HepG2 (cell line): Measurements from ENCODE around the gene HINT2. TPM values are rescaled to one million over a fixed set of nuclear protein-coding genes. Genes with fewer than 3 reads are reported as not detected.

Experiments
- ATAC-seq: fragments of 200-7000 bp; cut with Tn5 transposase; 3 replicates; pipeline ENCODE4 v1.9.1; 2020; ENCODE audit warnings: mild to moderate bottlenecking, moderate library complexity
- BruUV-seq: library from RNA; stranded (reverse); fragments of 400-500 nt; replicated peaks from 2 replicates; lab custom pipeline; 2021; lab: Mats Ljungman, UMichigan
- CTCF ChIA-PET: fragments of 300-600 bp; formaldehyde crosslinking; extraction: SDS; loops from one replicate; lab custom pipeline; 2021; ENCODE audit warnings: low total read pairs, inconsistent platforms, low intra/inter-chr PET ratio; lab: Yijun Ruan, JAX
- POLR2A ChIA-PET: fragments of 350-600 bp; sonication (Branson Sonifier 250); formaldehyde crosslinking; loops from one replicate; lab custom pipeline; 2020; ENCODE audit warnings: antibody characterized with exemption, inconsistent platforms; lab: Yijun Ruan, JAX
- DNase-seq: peaks from one replicate; pipeline ENCODE4 v3.0.0-alpha.2; 2015; ENCODE audit warnings: low spot score
- FAIRE-seq: peaks from 3 replicates; lab custom pipeline; 2011; peaks lifted over from hg19 to GRCh38; lab: Jason Lieb, UNC
- H2AFZ ChIP-seq: one replicate; pipeline ENCODE4 v1.6.1; 2011; ENCODE audit warnings: low read length, inconsistent platforms
- H3K27ac ChIP-seq: fragments of 300-600 bp; 3 replicates; pipeline ENCODE4 v1.8.0; 2011; ENCODE audit warnings: mixed run types, mild to moderate bottlenecking, mixed read lengths, low read length, inconsistent platforms; ENCODE audit not compliant: insufficient read depth; ENCODE audit errors: extremely low read length
- H3K27me3 ChIP-seq, 2 experiments: fragments of 200-600 bp in 1 of 2; 2 replicates in 1 of 2; 3 replicates in 1 of 2; pipeline versions ENCODE4 v1.6.0 to v1.8.0; 2011; ENCODE audit warnings: low read length in 2 of 2, mild to moderate bottlenecking in 2 of 2, moderate library complexity in 2 of 2, inconsistent platforms in 1 of 2; ENCODE audit not compliant: insufficient read depth in 2 of 2, control insufficient read depth in 1 of 2
- H3K36me3 ChIP-seq, 2 experiments: fragments of 200-600 bp in 1 of 2; replicated peaks in 1 of 2; 2 replicates in 1 of 2; 3 replicates in 1 of 2; pipeline versions ENCODE4 v1.5.1 to v1.8.0; 2011; ENCODE audit warnings: low read length in 2 of 2, inconsistent platforms in 1 of 2; ENCODE audit not compliant: insufficient read depth in 2 of 2, control insufficient read depth in 1 of 2
- H3K4me1 ChIP-seq: 2 replicates; pipeline ENCODE4 v1.5.1; 2012; ENCODE audit warnings: low read length, inconsistent platforms; ENCODE audit not compliant: insufficient read depth
- H3K4me2 ChIP-seq: 2 replicates; pipeline ENCODE4 v1.6.0; 2011; ENCODE audit warnings: low read depth, low read length, inconsistent platforms
- H3K4me3 ChIP-seq, 3 experiments: fragments of 200-600 bp in 1 of 3; sonication (generic), shearing (Covaris generic) in 1 of 3; replicated peaks in 1 of 3; 2 replicates each; pipeline ENCODE4 v1.5.1; 2011 to 2016; ENCODE audit warnings: low read length in 3 of 3, inconsistent platforms in 2 of 3, low read depth in 2 of 3, mild to moderate bottlenecking in 2 of 3, control low read depth in 1 of 3, mixed read lengths in 1 of 3; ENCODE audit not compliant: insufficient read depth in 1 of 3
- H3K79me2 ChIP-seq: one replicate; pipeline ENCODE4 v1.6.1; 2011; ENCODE audit warnings: low read length, inconsistent platforms; ENCODE audit not compliant: insufficient read depth
- H3K9ac ChIP-seq: 2 replicates; pipeline ENCODE4 v1.6.0; 2011; ENCODE audit warnings: mild to moderate bottlenecking, low read depth, low read length, inconsistent platforms; ENCODE audit not compliant: insufficient read depth
- H3K9me3 ChIP-seq: 2 replicates; pipeline ENCODE4 v1.5.1; 2012; ENCODE audit warnings: mild to moderate bottlenecking, low read length
- H4K20me1 ChIP-seq: 2 replicates; pipeline ENCODE4 v1.6.0; 2011; ENCODE audit warnings: inconsistent platforms, mild to moderate bottlenecking, low read length, moderate library complexity; ENCODE audit not compliant: insufficient read depth
- HDAC1 ChIP-seq: sonication (generic); formaldehyde crosslinking; IDR thresholded peaks from 2 replicates; pipeline ENCODE4 v1.5.1; 2020; ENCODE audit warnings: mild to moderate bottlenecking, missing genetic modification reagents
- MATR3 ChIP-seq: sonication (generic); formaldehyde crosslinking; IDR thresholded peaks from 2 replicates; pipeline ENCODE4 v1.4.0; 2020; ENCODE audit warnings: missing genetic modification reagents
- MEF2D ChIP-seq: sonication (generic); formaldehyde crosslinking; IDR thresholded peaks from 2 replicates; pipeline ENCODE4 v1.5.1; 2020; ENCODE audit warnings: mild to moderate bottlenecking, missing genetic modification reagents
- MTA1 ChIP-seq: sonication (generic); formaldehyde crosslinking; IDR thresholded peaks from 2 replicates; pipeline ENCODE4 v1.4.0; 2020; ENCODE audit warnings: missing genetic modification reagents, mild to moderate bottlenecking, borderline replicate concordance
- NONO ChIP-seq, 2 experiments: fragments of 450-650 bp in 1 of 2; sonication (generic) in 1 of 2; formaldehyde crosslinking in 1 of 2; IDR thresholded peaks in 1 of 2; conservative IDR thresholded peaks in 1 of 2; 2 replicates each; pipeline versions ENCODE4 v1.6.1 to v1.8.0; 2017 to 2022; ENCODE audit warnings: mild to moderate bottlenecking in 1 of 2, missing genetic modification reagents in 1 of 2, moderate library complexity in 1 of 2
- NR2C2 ChIP-seq: sonication (generic); formaldehyde crosslinking; IDR thresholded peaks from 2 replicates; pipeline ENCODE4 v1.4.0; 2020; ENCODE audit warnings: missing genetic modification reagents, mild to moderate bottlenecking, moderate library complexity, borderline replicate concordance
- PITX1 ChIP-seq: sonication (generic); formaldehyde crosslinking; IDR thresholded peaks from 2 replicates; pipeline ENCODE4 v1.5.1; 2020; ENCODE audit warnings: mild to moderate bottlenecking, missing genetic modification reagents
- ZMYM3 ChIP-seq: sonication (generic); formaldehyde crosslinking; IDR thresholded peaks from 2 replicates; pipeline ENCODE4 v1.5.1; 2020; ENCODE audit warnings: mild to moderate bottlenecking, missing genetic modification reagents
- ZNF569 ChIP-seq: sonication (generic); formaldehyde crosslinking; IDR thresholded peaks from 2 replicates; pipeline ENCODE4 v1.5.0; 2020; ENCODE audit warnings: mild to moderate bottlenecking, missing genetic modification reagents, moderate library complexity, borderline replicate concordance
- ZNF598 ChIP-seq: sonication (generic); formaldehyde crosslinking; IDR thresholded peaks from 2 replicates; pipeline ENCODE4 v1.5.1; 2020; ENCODE audit warnings: mild to moderate bottlenecking, missing genetic modification reagents, borderline replicate concordance
- WGBS: methylation state at CpG from one replicate; pipeline ENCODE4 v1.1.6; 2017; ENCODE audit warnings: low lambda C conversion rate; 5-methylcytosine and 5-hydroxymethylcytosine counted together
- in situ Hi-C: cut with HindIII; loops from 2 replicates; pipeline ENCODE4 v1.10.0; 2017; ENCODE audit warnings: low pct_unique_long_range_greater_than_20kb; ENCODE audit not compliant: extremely low pct_ligation_motif_present
- intact Hi-C: fragments of 100-400 bp; cut with micrococcal nuclease; formaldehyde crosslinking; loops from one replicate; pipeline ENCODE4 v1.10.0; 2022; ENCODE audit not compliant: unreplicated experiment
- polyA plus RNA-seq, 8 experiments: library from polyadenylated mRNA; depleted of rRNA in 3 of 8; stranded (reverse) in 7 of 8; unstranded in 1 of 8; fragments of >200 nt; fragmentation: Illumina TruSeq in 4 of 8; extraction: Trizol in 4 of 8; gene quantifications; 2 replicates each; pipeline versions ENCODE4 v1.2.1 to v1.2.3, GENCODE V29; 2011 to 2016; ENCODE audit warnings: low read depth in 4 of 8, missing spikeins in 1 of 8, mixed read lengths in 1 of 8; ENCODE audit not compliant: insufficient read depth in 1 of 8
- total RNA-seq, 5 experiments: library from RNA; depleted of rRNA; stranded (reverse); fragments of >200 nt; fragmentation: Illumina TruSeq; extraction: Trizol; gene quantifications; 2 replicates each; pipeline ENCODE4 v1.2.3, GENCODE V29; 2016; ENCODE audit warnings: low read depth in 1 of 5
- TF ChIP-seq, protein P1 (sequence below): fragments of 450-650 bp; IDR thresholded peaks from 2 replicates; pipeline ENCODE4 v1.6.1; 2016
- TF ChIP-seq, protein P2 (sequence below): sonication (generic); formaldehyde crosslinking; IDR thresholded peaks from 2 replicates; pipeline ENCODE4 v1.9.0; 2022; ENCODE audit warnings: missing genetic modification reagents, mild to moderate bottlenecking, borderline replicate concordance

Gene HINT2
- total and polyA plus RNA-seq, 2 of the 13 experiments (the other 11 are each of a cell fraction or from before 2014, with no cell fraction given) = 37.9 to 56.2 TPM

DNA sequence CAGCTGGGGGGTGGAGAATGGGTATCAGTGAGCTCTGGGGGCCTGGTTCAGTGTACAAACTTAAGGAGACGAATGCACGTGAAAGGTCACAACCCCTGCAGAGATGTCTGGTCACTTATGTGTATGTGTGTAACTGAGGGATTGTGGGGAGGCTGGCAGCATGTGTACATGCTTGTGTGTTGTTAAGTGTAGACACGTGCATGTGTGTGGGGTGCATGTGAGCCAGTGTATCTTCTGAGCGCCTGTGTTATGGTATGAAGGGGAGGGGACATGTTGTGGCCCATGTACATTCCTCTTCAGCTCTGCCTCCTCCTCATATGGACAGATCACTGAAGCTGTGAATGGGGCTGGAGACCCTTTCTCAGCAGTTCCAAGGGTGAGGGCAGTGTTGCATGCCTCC, 16.2 kb upstream of the HINT2 start:
- CTCF ChIA-PET = no interaction called here
- DNase-seq = no peak
- POLR2A ChIA-PET = no interaction called here
- in situ Hi-C loops (no loop called here), intact Hi-C loops (no loop called here)
- Histone ChIP-seq H3K27ac (no peak overlapping the region), H3K9ac (no peak overlapping the region), H4K20me1 (no peaks in the 10 kb centered on the region), H3K4me2 (no peak overlapping the region), H2AFZ (no peak overlapping the region), H3K36me3 (no peaks in the 10 kb centered on the region), H3K4me3 (no peak overlapping the region), H3K4me1 (peaks cover 62% of the 10 kb centered on the region), H3K79me2 (no peaks in the 10 kb centered on the region), H3K27me3 (no peaks in the 10 kb centered on the region), H3K9me3 (no peaks in the 10 kb centered on the region)
- WGBS = 53% methylated on average over 2 of the region's 4 CpGs
- FAIRE-seq = no peak
- TF ChIP-seq, protein P1, sequence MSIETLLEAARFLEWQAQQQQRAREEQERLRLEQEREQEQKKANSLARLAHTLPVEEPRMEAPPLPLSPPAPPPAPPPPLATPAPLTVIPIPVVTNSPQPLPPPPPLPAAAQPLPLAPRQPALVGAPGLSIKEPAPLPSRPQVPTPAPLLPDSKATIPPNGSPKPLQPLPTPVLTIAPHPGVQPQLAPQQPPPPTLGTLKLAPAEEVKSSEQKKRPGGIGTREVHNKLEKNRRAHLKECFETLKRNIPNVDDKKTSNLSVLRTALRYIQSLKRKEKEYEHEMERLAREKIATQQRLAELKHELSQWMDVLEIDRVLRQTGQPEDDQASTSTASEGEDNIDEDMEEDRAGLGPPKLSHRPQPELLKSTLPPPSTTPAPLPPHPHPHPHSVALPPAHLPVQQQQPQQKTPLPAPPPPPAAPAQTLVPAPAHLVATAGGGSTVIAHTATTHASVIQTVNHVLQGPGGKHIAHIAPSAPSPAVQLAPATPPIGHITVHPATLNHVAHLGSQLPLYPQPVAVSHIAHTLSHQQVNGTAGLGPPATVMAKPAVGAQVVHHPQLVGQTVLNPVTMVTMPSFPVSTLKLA = peak; percentile 85
- TF ChIP-seq MATR3 (CRISPR knock-in tag) = no peak
- no TSS peak for BruUV-seq
- no peak for ATAC-seq

DNA sequence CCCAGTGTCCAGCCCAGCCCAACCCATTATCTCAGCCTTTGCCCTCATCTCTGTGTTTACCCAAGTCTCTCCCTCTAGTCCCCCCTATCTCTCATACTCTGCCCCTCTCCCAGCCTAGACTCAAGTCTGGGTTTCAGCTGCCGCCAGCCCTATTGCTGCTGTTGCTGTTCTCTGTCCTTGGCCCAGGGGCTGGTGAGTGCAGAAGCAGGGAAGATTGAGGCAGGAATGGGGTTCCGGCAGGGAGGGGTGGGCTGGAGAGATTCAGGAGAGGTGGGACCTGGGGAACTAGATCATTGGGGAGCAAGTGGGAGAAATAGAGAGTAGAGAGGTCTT, 14.9 kb upstream of the HINT2 start:
- no peaks in the 10 kb centered on the region for H3K9me3 ChIP-seq
- H3K79me2 ChIP-seq = no peaks in the 10 kb centered on the region
- CTCF ChIA-PET = no interaction called here
- peak; percentile 11; the same call in 2 of the 3 replicates for ATAC-seq
- peaks cover 50% of the 10 kb centered on the region for H3K4me1 ChIP-seq
- H4K20me1 ChIP-seq = no peaks in the 10 kb centered on the region
- H3K27me3 ChIP-seq = no peaks in the 10 kb centered on the region
- no peaks in the 10 kb centered on the region for H3K36me3 ChIP-seq
- peak overlapping the region; percentile 58 for H3K9ac ChIP-seq
- peak; percentile 37 for FAIRE-seq
- peak overlapping the region; percentile 44 for H3K27ac ChIP-seq
- POLR2A ChIA-PET = interaction anchor here (2.3 kb wide), 1 partner anchor 16 kb away, joined by 15 read pairs; the partner anchor contains the start of gene HINT2
- WGBS = 13% methylated on average over 2 of the region's 2 CpGs
- H2AFZ ChIP-seq = no peak overlapping the region
- DNase-seq = peak; percentile 22
- peak overlapping the region; percentile 90 for H3K4me2 ChIP-seq
- in situ Hi-C loops (loop anchor here (5.0 kb wide), 1 partner anchor 53 kb away; no protein-coding TSS in a partner anchor), intact Hi-C loops (loop anchor here (1.0 to 5.0 kb wide), 2 partner anchors 14 to 97 kb away; partner anchors contain the start of genes CREB3, HINT2 and TLN1)
- H3K4me3 ChIP-seq = peak overlapping the region; percentile 61 to 81 (median 73)
- no TSS peak for BruUV-seq
- TF ChIP-seq MTA1 = no peak
- TF ChIP-seq HDAC1 = 0 out of 2 replicates have a peak, but pooled peaks have one; percentile 17
- TF ChIP-seq ZNF598 = 0 out of 2 replicates have a peak, but pooled peaks have one; percentile 34
- TF ChIP-seq ZMYM3 (CRISPR knock-in tag) = 0 out of 2 replicates have a peak, but pooled peaks have one; percentile 15
- TF ChIP-seq, protein P2, sequence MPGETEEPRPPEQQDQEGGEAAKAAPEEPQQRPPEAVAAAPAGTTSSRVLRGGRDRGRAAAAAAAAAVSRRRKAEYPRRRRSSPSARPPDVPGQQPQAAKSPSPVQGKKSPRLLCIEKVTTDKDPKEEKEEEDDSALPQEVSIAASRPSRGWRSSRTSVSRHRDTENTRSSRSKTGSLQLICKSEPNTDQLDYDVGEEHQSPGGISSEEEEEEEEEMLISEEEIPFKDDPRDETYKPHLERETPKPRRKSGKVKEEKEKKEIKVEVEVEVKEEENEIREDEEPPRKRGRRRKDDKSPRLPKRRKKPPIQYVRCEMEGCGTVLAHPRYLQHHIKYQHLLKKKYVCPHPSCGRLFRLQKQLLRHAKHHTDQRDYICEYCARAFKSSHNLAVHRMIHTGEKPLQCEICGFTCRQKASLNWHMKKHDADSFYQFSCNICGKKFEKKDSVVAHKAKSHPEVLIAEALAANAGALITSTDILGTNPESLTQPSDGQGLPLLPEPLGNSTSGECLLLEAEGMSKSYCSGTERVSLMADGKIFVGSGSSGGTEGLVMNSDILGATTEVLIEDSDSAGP (CRISPR knock-in tag) = peak; percentile 30; the same call in 1 of the 2 replicates
- TF ChIP-seq MEF2D (CRISPR knock-in tag) = peak; percentile 23; the same call in 1 of the 2 replicates
- peak; percentile 47; the same call in 1 of the 2 replicates for TF ChIP-seq PITX1 (CRISPR knock-in tag)
- no peak for TF ChIP-seq ZNF569 (CRISPR knock-in tag)
- TF ChIP-seq NONO (IDR thresholded peaks at IDR 0.05) = no peak
- 0 out of 2 replicates have a peak, but pooled peaks have one; percentile 20 for TF ChIP-seq NONO (CRISPR knock-in tag; conservative IDR thresholded peaks at IDR 0.05)
- TF ChIP-seq NR2C2 (CRISPR knock-in tag) = peak; percentile 33; the same call in 1 of the 2 replicates
